ENCODE measurements around the gene LRRC73. TPM values are rescaled to one million over a fixed set of nuclear protein-coding genes. Genes with fewer than 3 reads are reported as not detected.

The LRRC73 gene
- total and polyA plus RNA-seq, 9 of the 15 experiments (the other 6 are each of a cell fraction or from before 2014, with no cell fraction given): 0.07 to 0.55 (median 0.16) TPM; not detected in 3

GRCh38 chr6:43510827-43511163 is 649 bp upstream of the LRRC73 start:
- H3K4me3 ChIP-seq: peak overlapping the region; percentile 58
- intact Hi-C loops (cut with micrococcal nuclease): no loop called here

More at GRCh38 chr6:43510827-43511163, 649 bp upstream of the LRRC73 start:
- peaks cover 9% of the 10 kb centered on the region; the same call in 1 of the 2 replicates for H4K20me1 ChIP-seq (replicated peaks; ENCODE audit: control insufficient read depth, insufficient read depth, low read length)
- H3K27ac ChIP-seq (ENCODE audit: extremely low read depth, low read depth, low read length): no peak overlapping the region
- peaks cover 14% of the 10 kb centered on the region for H3K79me2 ChIP-seq (ENCODE audit: control insufficient read depth, insufficient read depth, low read length)
- ATAC-seq: no peak
- peaks cover 0 to 6% of the 10 kb centered on the region in 2 experiments; a peak in 2 of 5 replicates for H3K27me3 ChIP-seq (ENCODE audit: control insufficient read depth in 2 of 2, insufficient read depth in 2 of 2, low read length in 2 of 2)
- TF ChIP-seq ARHGAP35 (IDR thresholded peaks at IDR 0.05; ENCODE audit: partially characterized antibody) (no peak), YY1 (IDR thresholded peaks at IDR 0.05; ENCODE audit: borderline replicate concordance in 1 of 3, control insufficient read depth in 1 of 3, extremely low read depth in 1 of 3, insufficient read depth in 3 of 3, insufficient read length in 1 of 3, insufficient replicate concordance in 2 of 3, low read depth in 1 of 3, low read length in 2 of 3) (peak in 1 of 3 experiments; percentile 15), CAMTA2 (CRISPR knock-in tag; conservative IDR thresholded peaks at IDR 0.05) (0 out of 2 replicates have a peak, but pooled peaks have one; percentile 12), NFIC (IDR thresholded peaks at IDR 0.05) (0 out of 2 replicates have a peak, but pooled peaks have one; percentile 3), BRD9 (IDR thresholded peaks at IDR 0.05; ENCODE audit: low read depth, partially characterized antibody) (no peak)
- ChIA-PET POLR2A (interaction anchor here (1.1 to 1.9 kb wide), 4 partner anchors 20 to 33 kb away, joined by 3 to 7 read pairs (median 4); partner anchors contain the start of gene TJAP1), CTCF (ENCODE audit: low intra/inter-chr PET ratio) (no interaction called here)
- no peaks in the 10 kb centered on the region for H3K9me3 ChIP-seq (replicated peaks; ENCODE audit: control insufficient read depth, insufficient read depth, low read depth, low read length)
- peaks cover 4% of the 10 kb centered on the region for H3K9me1 ChIP-seq (ENCODE audit: control insufficient read depth, insufficient read depth, low read length)
- no peak for FAIRE-seq
- no peak overlapping the region for H3K4me2 ChIP-seq (ENCODE audit: insufficient read depth, low read length)
- no TSS peak for BruUV-seq (replicated peaks)
- in situ Hi-C loops (cut with MboI): loop anchor here (5.0 kb wide), 1 partner anchor 603 kb away; no protein-coding TSS in a partner anchor
- H2AFZ ChIP-seq (ENCODE audit: low read depth, low read length): no peak overlapping the region
- no peak for DNase-seq (ENCODE audit: extremely low read depth in 1 of 4, low spot score in 3 of 4)
- peak overlapping the region in 1 of 2 experiments; percentile 90; a peak in 2 of 4 replicates for H3K9ac ChIP-seq (ENCODE audit: insufficient read depth in 1 of 2, low read depth in 2 of 2, low read length in 2 of 2)
- H3K36me3 ChIP-seq (ENCODE audit: control insufficient read depth, insufficient read depth, low read length): peaks cover 55% of the 10 kb centered on the region
- 90% methylated on average over 9 of the region's 10 CpGs for WGBS (ENCODE audit: insufficient coverage, low coverage, missing lambda C conversion rate)
- peaks cover 20 to 39% of the 10 kb centered on the region in 2 experiments; a peak in 4 of 5 replicates for H3K4me1 ChIP-seq (replicated peaks in 1 of 2; ENCODE audit: control insufficient read depth in 2 of 2, insufficient read depth in 2 of 2, low read length in 2 of 2)

All from K562 (cell line).